Measurements from ENCODE around the gene YIPF3. TPM values are rescaled to one million over a fixed set of nuclear protein-coding genes. Genes with fewer than 3 reads are reported as not detected.
"Not testable (repeated sequence)": the region's sequence is repeated elsewhere in the genome, so short reads cannot be mapped to it uniquely, and the experiment has no call there.

YIPF3 gene
- total RNA-seq, 1 donor from 2014 or later = 138 TPM

GRCh38 chr6:43541774-43542471 lies 25.2 kb upstream of the YIPF3 start:
- DNase-seq (ENCODE audit: low spot score) = no peak
- Mint-ChIP-seq H3K4me1 (ENCODE audit: unreplicated experiment) (no peaks in the 10 kb centered on the region), H3K27ac (ENCODE audit: unreplicated experiment) (no peak overlapping the region), H3K9me3 (ENCODE audit: unreplicated experiment) (no peaks in the 10 kb centered on the region), H3K27me3 (ENCODE audit: unreplicated experiment) (no peaks in the 10 kb centered on the region), H3K36me3 (ENCODE audit: low read depth, unreplicated experiment) (peaks cover 19% of the 10 kb centered on the region), H3K4me3 (ENCODE audit: unreplicated experiment) (no peak overlapping the region)
- no peak for TF ChIP-seq CTCF (IDR thresholded peaks at IDR 0.05; ENCODE audit: unreplicated experiment)

GRCh38 chr6:43540507-43540906 lies 23.8 kb upstream of the YIPF3 start:
- DNase-seq (ENCODE audit: low spot score) = no peak
- Mint-ChIP-seq H3K4me1 (ENCODE audit: unreplicated experiment) (no peaks in the 10 kb centered on the region), H3K27ac (ENCODE audit: unreplicated experiment) (no peak overlapping the region), H3K4me3 (ENCODE audit: unreplicated experiment) (no peak overlapping the region), H3K27me3 (ENCODE audit: unreplicated experiment) (no peaks in the 10 kb centered on the region), H3K36me3 (ENCODE audit: low read depth, unreplicated experiment) (peaks cover 10% of the 10 kb centered on the region), H3K9me3 (ENCODE audit: unreplicated experiment) (no peaks in the 10 kb centered on the region)
- no peak for TF ChIP-seq CTCF (IDR thresholded peaks at IDR 0.05; ENCODE audit: unreplicated experiment)

- not testable (repeated sequence) for H3K27ac Mint-ChIP-seq (ENCODE audit: unreplicated experiment); H3K4me3 Mint-ChIP-seq (ENCODE audit: unreplicated experiment); H3K27me3 Mint-ChIP-seq (ENCODE audit: unreplicated experiment); H3K4me1 Mint-ChIP-seq (ENCODE audit: unreplicated experiment); H3K9me3 Mint-ChIP-seq (ENCODE audit: unreplicated experiment); DNase-seq (ENCODE audit: low spot score)
- peaks cover 10% of the 10 kb centered on the region for H3K36me3 Mint-ChIP-seq (ENCODE audit: low read depth, unreplicated experiment)
Measured at GRCh38 chr6:43539409-43539808, 22.7 kb upstream of the YIPF3 start.

GRCh38 chr6:43538986-43539385 lies 22.3 kb upstream of the YIPF3 start:
- not testable (repeated sequence) for H3K9me3 Mint-ChIP-seq (ENCODE audit: unreplicated experiment); H3K27ac Mint-ChIP-seq (ENCODE audit: unreplicated experiment); H3K27me3 Mint-ChIP-seq (ENCODE audit: unreplicated experiment); H3K4me3 Mint-ChIP-seq (ENCODE audit: unreplicated experiment); H3K4me1 Mint-ChIP-seq (ENCODE audit: unreplicated experiment); DNase-seq (ENCODE audit: low spot score)
- H3K36me3 Mint-ChIP-seq (ENCODE audit: low read depth, unreplicated experiment) = peaks cover 10% of the 10 kb centered on the region

- no peak overlapping the region for H3K4me3 Mint-ChIP-seq (ENCODE audit: unreplicated experiment)
- DNase-seq (ENCODE audit: low spot score) = no peak
- H3K36me3 Mint-ChIP-seq (ENCODE audit: low read depth, unreplicated experiment) = peaks cover 7% of the 10 kb centered on the region
- H3K4me1 Mint-ChIP-seq (ENCODE audit: unreplicated experiment) = no peaks in the 10 kb centered on the region
- H3K27ac Mint-ChIP-seq (ENCODE audit: unreplicated experiment) = no peak overlapping the region
- H3K27me3 Mint-ChIP-seq (ENCODE audit: unreplicated experiment) = no peaks in the 10 kb centered on the region
- no peak for TF ChIP-seq CTCF (IDR thresholded peaks at IDR 0.05; ENCODE audit: unreplicated experiment)
- H3K9me3 Mint-ChIP-seq (ENCODE audit: unreplicated experiment) = no peaks in the 10 kb centered on the region
Measured at GRCh38 chr6:43532201-43532600, 15.5 kb upstream of the YIPF3 start.

- no peak for DNase-seq (ENCODE audit: low spot score)
- Mint-ChIP-seq H3K9me3 (ENCODE audit: unreplicated experiment) (no peaks in the 10 kb centered on the region), H3K4me3 (ENCODE audit: unreplicated experiment) (no peak overlapping the region), H3K27me3 (ENCODE audit: unreplicated experiment) (peaks cover 2% of the 10 kb centered on the region), H3K4me1 (ENCODE audit: unreplicated experiment) (no peaks in the 10 kb centered on the region), H3K27ac (ENCODE audit: unreplicated experiment) (no peak overlapping the region), H3K36me3 (ENCODE audit: low read depth, unreplicated experiment) (peaks cover 30% of the 10 kb centered on the region)
- TF ChIP-seq CTCF (IDR thresholded peaks at IDR 0.05; ENCODE audit: unreplicated experiment) = no peak
Measured at GRCh38 chr6:43524483-43524961, 7.8 kb upstream of the YIPF3 start.

Data from endothelial cell (in vitro differentiated cells).